Loucy (cell line): ENCODE results near the gene ATP6V0D1.

ENCODE experiments used
- CTCF ChIP-seq: fragments of 200-600 bp; sonication (generic); conservative IDR thresholded peaks from 2 replicates; pipeline ENCODE4 v1.5.1; 2014; ENCODE audit warnings: mild to moderate bottlenecking, antibody characterized with exemption, low read length
- EZH2phosphoT487 ChIP-seq: fragments of 200-600 bp; IDR thresholded peaks from 2 replicates; pipeline ENCODE4 v1.6.1; 2018; ENCODE audit warnings: antibody characterized with exemption, mild to moderate bottlenecking, moderate library complexity, borderline replicate concordance

- no peak for TF ChIP-seq CTCF
- no peak for TF ChIP-seq EZH2phosphoT487
These were observed 17.9 kb downstream of the ATP6V0D1 start for GRCh38 chr16:67463059-67463458.
